Bronchial epithelial cell (primary cell): ENCODE results near the gene PRSS8. TPM values are rescaled to one million over a fixed set of nuclear protein-coding genes. Genes with fewer than 3 reads are reported as not detected.

Source experiments
- DNase-seq: peaks from one replicate; pipeline ENCODE4 v3.0.0-alpha.2; 2010; ENCODE audit warnings: low read depth
- FAIRE-seq: peaks from 2 replicates; lab custom pipeline; 2011; peaks lifted over from hg19 to GRCh38; lab: Jason Lieb, UNC
- H3K27me3 ChIP-seq: 2 replicates; pipeline ENCODE4 v1.5.1; 2011; ENCODE audit warnings: low read length; ENCODE audit not compliant: control insufficient read depth, insufficient read depth
- H3K36me3 ChIP-seq: 2 replicates; pipeline ENCODE4 v1.5.1; 2011; ENCODE audit warnings: low read length; ENCODE audit not compliant: control insufficient read depth, insufficient read depth
- H3K4me3 ChIP-seq: 2 replicates; pipeline ENCODE4 v1.5.1; 2011; ENCODE audit warnings: mild to moderate bottlenecking, low read depth, low read length, control low read depth
- CTCF ChIP-seq: IDR thresholded peaks from 2 replicates; pipeline ENCODE4 v1.5.1; 2011; ENCODE audit warnings: mild to moderate bottlenecking, moderate library complexity, low read length, control low read depth, inconsistent platforms; ENCODE audit not compliant: insufficient read depth, severe bottlenecking
- total RNA-seq: library from RNA; depleted of rRNA; stranded (reverse); fragments of >200 nt; gene quantifications from 2 replicates; pipeline ENCODE4 v1.2.1, GENCODE V29; 2014

Gene PRSS8
- total RNA-seq, 1 donor from 2014 or later: 15.0 TPM

GRCh38 chr16:31084584-31085302 lies 50.8 kb downstream of the PRSS8 start:
- no peak for FAIRE-seq
- no peak for DNase-seq
- TF ChIP-seq CTCF: no peak
- H3K4me3 ChIP-seq: no peak overlapping the region
- H3K36me3 ChIP-seq: peaks cover 15% of the 10 kb centered on the region
- H3K27me3 ChIP-seq: no peaks in the 10 kb centered on the region

- FAIRE-seq: no peak
- peaks cover 18% of the 10 kb centered on the region for H3K36me3 ChIP-seq
Measured at GRCh38 chr16:31083981-31084380, 51.5 kb downstream of the PRSS8 start.

GRCh38 chr16:31083556-31083955 lies 52.0 kb downstream of the PRSS8 start:
- DNase-seq (no peak), FAIRE-seq (no peak)
- H3K36me3 ChIP-seq: peaks cover 21% of the 10 kb centered on the region
- no peak overlapping the region for H3K4me3 ChIP-seq
- H3K27me3 ChIP-seq: no peaks in the 10 kb centered on the region
- no peak for TF ChIP-seq CTCF

More at GRCh38 chr16:31083981-31084380, 51.5 kb downstream of the PRSS8 start:
- TF ChIP-seq CTCF: no peak
- Histone ChIP-seq H3K4me3 (no peak overlapping the region), H3K27me3 (no peaks in the 10 kb centered on the region)
- DNase-seq: no peak

GRCh38 chr16:31083081-31083480 lies 52.4 kb downstream of the PRSS8 start:
- H3K36me3 ChIP-seq: peaks cover 24% of the 10 kb centered on the region
- FAIRE-seq (no peak), DNase-seq (no peak)
- H3K27me3 ChIP-seq: no peaks in the 10 kb centered on the region
- no peak overlapping the region for H3K4me3 ChIP-seq
- TF ChIP-seq CTCF: no peak

GRCh38 chr16:31082368-31083045 lies 53.0 kb downstream of the PRSS8 start:
- no peaks in the 10 kb centered on the region for H3K27me3 ChIP-seq
- H3K36me3 ChIP-seq: peaks cover 30% of the 10 kb centered on the region
- FAIRE-seq (no peak), DNase-seq (no peak)
- H3K4me3 ChIP-seq: no peak overlapping the region
- TF ChIP-seq CTCF: no peak

Other genes with a start within 250 kb of the PRSS8 start
- gene BCL7C, start 241.7 kb downstream of the PRSS8 start, total RNA-seq: 24.7 and 50.1 TPM in 2 replicates
- 0.26 and 0.38 TPM in 2 replicates for gene CTF1, start 239.1 kb downstream of the PRSS8 start, total RNA-seq
- 7.9 and 10.0 TPM in 2 replicates for gene FBXL19, start 212.2 kb downstream of the PRSS8 start, total RNA-seq
- 16.6 and 17.5 TPM in 2 replicates for gene ORAI3, start 186.7 kb downstream of the PRSS8 start, total RNA-seq
- 1.3 TPM in 2 replicates for gene SETD1A, start 178.0 kb downstream of the PRSS8 start, total RNA-seq
- gene HSD3B7, start 150.5 kb downstream of the PRSS8 start, total RNA-seq: 5.1 and 8.2 TPM in 2 replicates
- under 0.01 TPM in 1 of 2 replicates, not detected in the other for gene STX1B, start 125.1 kb downstream of the PRSS8 start, total RNA-seq
- gene STX4, start 102.2 kb downstream of the PRSS8 start, total RNA-seq: 14.7 and 18.7 TPM in 2 replicates
- 6.5 and 8.2 TPM in 2 replicates for gene ZNF668, start 61.5 kb downstream of the PRSS8 start, total RNA-seq
- gene ZNF646, start 61.3 kb downstream of the PRSS8 start, total RNA-seq: 6.3 and 10.0 TPM in 2 replicates
- gene PRSS53, start 46.8 kb downstream of the PRSS8 start, total RNA-seq: 0.90 and 1.1 TPM in 2 replicates
- 29.2 and 32.6 TPM in 2 replicates for gene VKORC1, start 40.9 kb downstream of the PRSS8 start, total RNA-seq
- 7.4 and 7.9 TPM in 2 replicates for gene BCKDK, start 27.3 kb downstream of the PRSS8 start, total RNA-seq
- 34.1 and 54.5 TPM in 2 replicates for gene KAT8, start 18.1 kb downstream of the PRSS8 start, total RNA-seq
- 0.26 and 1.3 TPM in 2 replicates for gene PRSS36, start 14.3 kb upstream of the PRSS8 start, total RNA-seq
- 24.2 and 25.0 TPM in 2 replicates for gene FUS, start 44.4 kb upstream of the PRSS8 start, total RNA-seq
- 88.2 and 147 TPM in 2 replicates for gene PYCARD, start 67.0 kb upstream of the PRSS8 start, total RNA-seq
- under 0.01 TPM in 1 of 2 replicates, not detected in the other for gene TRIM72, start 78.4 kb upstream of the PRSS8 start, total RNA-seq
- gene PYDC1, start 81.4 kb upstream of the PRSS8 start, total RNA-seq: not detected in 2 replicates
- gene ITGAM, start 124.2 kb upstream of the PRSS8 start, total RNA-seq: 0.13 TPM in 1 of 2 replicates, not detected in the other
- gene ITGAX, start 219.4 kb upstream of the PRSS8 start, total RNA-seq: under 0.01 TPM in 1 of 2 replicates, not detected in the other